GM21737 (cell line): ENCODE data around the gene TCHH.
"Not testable (repeated sequence)": the region's sequence is repeated elsewhere in the genome, so short reads cannot be mapped to it uniquely, and the experiment has no call there.

ENCODE experiments used
- ATAC-seq: cut with Tn5 transposase; IDR thresholded peaks from one replicate; pipeline ENCODE4 v1.9.1; 2021; ENCODE audit warnings: mild to moderate bottlenecking, moderate library complexity; ENCODE audit not compliant: unreplicated experiment

The TCHH gene

GRCh38 chr1:152115344-152115743 lies at the start of gene TCHH:
TSS of gene TCHH (minus strand) at chr1:152115444. CDS start at chr1:152114080, 1,364 bp downstream.
- no peak for ATAC-seq

- no peak for ATAC-seq
These were observed 49.4 kb upstream of the TCHH start for GRCh38 chr1:152164517-152165136.

- no peak for ATAC-seq
These were observed 47.7 kb upstream of the TCHH start for GRCh38 chr1:152162792-152163463.

GRCh38 chr1:152160576-152160975 lies 45.3 kb upstream of the TCHH start:
- no peak for ATAC-seq

- no peak for ATAC-seq
These were observed 43.9 kb upstream of the TCHH start, which contains the start of gene RPTN for GRCh38 chr1:152159144-152159543. TSS of gene RPTN (minus strand) at chr1:152159228. CDS start at chr1:152157889, 1,339 bp downstream.

GRCh38 chr1:152153996-152154395 lies 38.8 kb upstream of the TCHH start:
- ATAC-seq: no peak

GRCh38 chr1:152151646-152152045 lies 36.4 kb upstream of the TCHH start:
- ATAC-seq: no peak

GRCh38 chr1:152148981-152149380 lies 33.7 kb upstream of the TCHH start:
- no peak for ATAC-seq

GRCh38 chr1:152148051-152148450 lies 32.8 kb upstream of the TCHH start:
- ATAC-seq: no peak

- no peak for ATAC-seq
These were observed 30.5 kb upstream of the TCHH start for GRCh38 chr1:152145769-152146168.

- ATAC-seq: not testable (repeated sequence)
These were observed 29.5 kb upstream of the TCHH start for GRCh38 chr1:152144674-152145183.

GRCh38 chr1:152143150-152143887 lies 28.1 kb upstream of the TCHH start:
- ATAC-seq: no peak

GRCh38 chr1:152141971-152142584 lies 26.8 kb upstream of the TCHH start:
- ATAC-seq: no peak

- ATAC-seq: no peak
These were observed 22.0 kb upstream of the TCHH start for GRCh38 chr1:152137215-152137614.

- ATAC-seq: no peak
These were observed 14.9 kb upstream of the TCHH start for GRCh38 chr1:152130186-152130585.

- no peak for ATAC-seq
These were observed 12.4 kb upstream of the TCHH start for GRCh38 chr1:152127673-152128072.

- ATAC-seq: no peak
These were observed 10.7 kb upstream of the TCHH start for GRCh38 chr1:152125834-152126443.

- no peak for ATAC-seq
These were observed 3.7 kb upstream of the TCHH start for GRCh38 chr1:152118915-152119314.

GRCh38 chr1:152112885-152113432 lies 2.3 kb downstream of the TCHH start:
- no peak for ATAC-seq

- ATAC-seq: no peak
These were observed 3.0 kb downstream of the TCHH start for GRCh38 chr1:152112101-152112884.
